Activated naive CD4-positive, alpha-beta T cell treated with anti-CD3 and anti-CD28 coated beads, Interleukin-2, amount 10 ng/mL, durations not matched to agents 7 days and 5 days (primary cell): Measurements from ENCODE around the gene TBC1D22A.
"Not testable (repeated sequence)": the region's sequence is repeated elsewhere in the genome, so short reads cannot be mapped to it uniquely, and the experiment has no call there.

Source experiments
- CTCF ChIA-PET: fragments of 350-600 bp; sonication (Branson Sonifier 250); formaldehyde crosslinking; loops from one replicate; lab custom pipeline; 2021; ENCODE audit warnings: antibody characterized with exemption; lab: Charles Lee
- DNase-seq: peaks from one replicate; pipeline ENCODE4 v3.0.0-alpha.2; 2020
- H3K27ac Mint-ChIP-seq: one replicate; pipeline ENCODE4 v1.8.0; 2021; ENCODE audit warnings: mild to moderate bottlenecking, moderate library complexity, mixed read lengths
- H3K27me3 Mint-ChIP-seq: one replicate; pipeline ENCODE4 v1.8.0; 2021; ENCODE audit warnings: mild to moderate bottlenecking, mixed read lengths
- H3K36me3 Mint-ChIP-seq: one replicate; pipeline ENCODE4 v1.8.0; 2021; ENCODE audit warnings: mixed read lengths
- H3K4me1 Mint-ChIP-seq: one replicate; pipeline ENCODE4 v1.8.0; 2021; ENCODE audit warnings: mixed read lengths
- H3K4me3 Mint-ChIP-seq: one replicate; pipeline ENCODE4 v1.8.0; 2021; ENCODE audit warnings: mild to moderate bottlenecking, moderate library complexity, mixed read lengths
- H3K9me3 Mint-ChIP-seq: one replicate; pipeline ENCODE4 v1.8.0; 2021; ENCODE audit warnings: mixed read lengths

Gene TBC1D22A

DNA sequence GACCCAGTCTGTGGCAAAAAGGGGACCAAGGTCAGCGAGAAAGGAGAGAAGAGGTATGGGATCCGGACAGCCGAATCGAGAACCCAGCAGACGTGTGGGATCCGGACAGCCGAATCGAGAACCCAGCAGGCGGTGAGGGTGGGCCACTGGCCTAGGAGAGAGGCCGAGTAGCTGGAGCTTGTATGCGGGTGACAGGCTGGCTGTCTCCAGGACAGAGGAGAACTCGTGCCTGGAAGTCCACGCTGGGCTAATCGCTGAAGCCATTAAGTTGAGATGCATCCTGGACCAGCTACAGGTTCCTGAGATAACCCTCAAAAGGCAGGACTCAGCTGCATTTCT is 30.4 kb upstream of the TBC1D22A start:
- Mint-ChIP-seq H3K36me3 (peaks cover 45% of the 10 kb centered on the region), H3K9me3 (no peaks in the 10 kb centered on the region), H3K4me1 (peaks cover 50% of the 10 kb centered on the region), H3K4me3 (no peak overlapping the region), H3K27me3 (no peaks in the 10 kb centered on the region), H3K27ac (no peak overlapping the region)
- DNase-seq: no peak
- CTCF ChIA-PET: no interaction called here

DNA sequence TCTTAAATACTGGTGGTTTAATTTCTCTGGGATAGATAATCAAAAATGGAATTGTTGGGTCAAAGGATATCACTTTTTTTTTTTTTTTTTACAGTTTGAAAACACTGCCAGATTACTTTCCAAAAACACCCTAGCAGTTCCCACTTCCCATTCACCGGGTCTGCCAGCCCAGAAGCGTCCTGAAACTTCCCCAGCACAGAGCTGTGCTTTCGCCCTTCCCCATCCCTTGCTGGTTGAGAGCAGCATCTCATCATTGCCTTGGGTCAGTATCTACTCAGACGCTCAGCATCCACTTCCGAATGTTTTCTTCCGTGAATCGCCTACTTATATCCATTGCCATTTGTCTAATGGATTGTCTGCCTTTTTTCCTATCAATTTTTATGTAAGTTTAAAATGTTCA is 29.9 kb upstream of the TBC1D22A start:
- Mint-ChIP-seq H3K4me3 (no peak overlapping the region), H3K27ac (no peak overlapping the region), H3K36me3 (peaks cover 47% of the 10 kb centered on the region), H3K27me3 (no peaks in the 10 kb centered on the region), H3K4me1 (peaks cover 53% of the 10 kb centered on the region), H3K9me3 (no peaks in the 10 kb centered on the region)
- no peak for DNase-seq
- CTCF ChIA-PET: no interaction called here

DNA sequence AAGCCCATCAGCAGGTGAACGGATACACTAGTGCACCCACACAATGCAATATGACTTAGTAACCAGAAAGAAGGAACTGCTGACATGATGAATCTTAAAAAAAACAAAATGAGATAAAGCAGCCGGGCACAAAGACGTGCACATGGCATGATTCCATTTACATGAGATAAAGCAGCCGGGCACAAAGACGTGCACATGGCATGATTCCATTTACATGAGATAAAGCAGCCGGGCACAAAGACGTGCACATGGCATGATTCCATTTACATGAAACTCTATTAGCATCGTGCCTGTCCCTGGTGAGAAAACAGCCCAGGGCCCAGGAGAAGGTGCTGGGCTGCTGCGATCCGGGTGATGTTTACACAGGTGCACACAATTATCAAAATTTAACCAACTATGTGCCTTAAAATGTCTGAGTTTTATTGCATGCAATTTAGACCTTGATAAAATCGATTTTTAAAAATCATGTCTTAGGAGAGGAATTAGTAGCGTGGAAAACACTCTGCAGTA is 28.2 kb upstream of the TBC1D22A start:
- Mint-ChIP-seq H3K36me3 (peaks cover 43% of the 10 kb centered on the region), H3K4me3 (peak overlapping the region; percentile 21), H3K27ac (peak overlapping the region; percentile 76), H3K4me1 (peaks cover 59% of the 10 kb centered on the region)
- DNase-seq, H3K27me3 Mint-ChIP-seq, H3K9me3 Mint-ChIP-seq, CTCF ChIA-PET: not testable (repeated sequence)

DNA sequence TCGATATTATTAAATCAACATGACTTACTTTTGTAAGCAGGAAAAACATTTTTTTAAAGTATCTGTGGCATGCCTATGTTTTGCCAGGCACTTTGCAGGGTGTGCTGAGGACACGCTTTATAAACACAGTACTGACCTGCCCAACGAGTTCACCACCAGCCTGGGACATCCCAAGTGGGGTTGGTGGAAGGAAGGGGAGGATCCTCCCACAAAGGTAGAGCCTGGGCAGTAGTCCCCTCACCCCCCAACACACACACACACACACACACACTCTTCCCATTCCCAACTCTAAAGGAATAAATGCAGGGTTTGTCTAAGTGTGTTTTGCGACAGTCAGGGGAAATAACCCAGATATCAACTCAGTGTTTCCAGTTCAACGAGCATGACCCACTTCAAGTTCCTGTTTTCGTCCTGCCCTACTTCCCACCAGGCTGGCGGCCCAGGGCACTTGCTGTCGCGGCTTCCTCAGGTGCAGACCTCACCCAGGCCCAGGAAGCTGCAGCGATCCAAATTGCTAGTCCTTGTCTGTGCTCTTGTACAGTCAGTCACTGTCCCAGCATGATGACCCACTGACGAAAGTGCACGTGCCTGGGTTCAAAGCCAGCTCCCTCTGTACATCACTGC is 27.5 kb upstream of the TBC1D22A start:
- peak; percentile 54 for DNase-seq
- CTCF ChIA-PET: interaction anchor here (0.8 to 1.6 kb wide), 3 partner anchors 25 to 171 kb away, joined by 3 to 7 read pairs (median 4); no protein-coding TSS in a partner anchor
- H3K36me3 Mint-ChIP-seq: peaks cover 40% of the 10 kb centered on the region
- peak overlapping the region; percentile 98 for H3K27ac Mint-ChIP-seq
- no peaks in the 10 kb centered on the region for H3K9me3 Mint-ChIP-seq
- peaks cover 60% of the 10 kb centered on the region for H3K4me1 Mint-ChIP-seq
- no peaks in the 10 kb centered on the region for H3K27me3 Mint-ChIP-seq
- H3K4me3 Mint-ChIP-seq: peak overlapping the region; percentile 100

DNA sequence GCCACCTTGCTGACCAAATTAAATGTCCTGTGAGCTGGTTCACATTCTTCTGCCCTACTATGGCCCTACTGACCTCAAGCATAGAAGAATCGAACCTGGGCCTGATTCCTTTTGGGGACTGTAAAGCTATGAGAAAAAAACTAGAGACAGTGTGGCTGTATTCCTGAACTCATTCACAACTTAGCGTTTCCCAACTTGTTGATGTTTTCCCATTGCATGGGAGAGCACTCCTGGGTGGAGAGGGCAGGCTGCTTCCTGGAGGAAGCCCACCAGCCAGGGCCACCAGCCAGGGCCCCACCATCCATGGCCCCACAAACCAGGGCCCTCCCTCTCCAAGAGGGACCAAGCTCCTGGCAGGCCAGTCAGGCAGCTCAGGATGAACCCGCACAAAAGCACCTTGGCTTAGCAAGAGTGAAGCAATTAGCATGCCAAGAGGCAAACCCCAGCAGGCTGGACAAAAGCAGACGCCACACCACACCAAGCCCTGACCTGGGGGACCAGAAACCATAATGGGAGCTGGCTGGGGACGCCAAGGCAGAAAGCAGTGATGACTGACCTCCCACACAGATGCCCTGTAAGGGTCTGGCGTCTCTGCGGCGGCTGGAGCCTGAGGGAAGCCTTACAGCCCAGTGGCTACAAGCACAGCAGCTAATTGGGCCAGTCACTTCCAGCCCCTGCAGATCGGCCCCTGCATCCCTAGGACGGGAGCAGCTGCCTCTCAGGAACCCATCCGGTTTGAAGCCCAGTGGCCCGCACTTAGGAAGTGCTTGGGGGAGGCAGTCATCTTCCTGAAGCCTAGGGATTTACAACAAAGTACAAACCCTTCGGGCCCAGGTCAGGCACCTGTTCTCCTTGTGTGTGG is 26.5 kb upstream of the TBC1D22A start:
- H3K9me3 Mint-ChIP-seq: no peaks in the 10 kb centered on the region
- CTCF ChIA-PET: interaction anchor here (0.8 to 1.6 kb wide), 3 partner anchors 24 to 172 kb away, joined by 3 to 7 read pairs (median 4); no protein-coding TSS in a partner anchor
- H3K27ac Mint-ChIP-seq: peak overlapping the region; percentile 98
- H3K36me3 Mint-ChIP-seq: peaks cover 34% of the 10 kb centered on the region
- H3K4me1 Mint-ChIP-seq: peaks cover 57% of the 10 kb centered on the region
- no peak for DNase-seq
- peak overlapping the region; percentile 100 for H3K4me3 Mint-ChIP-seq
- no peaks in the 10 kb centered on the region for H3K27me3 Mint-ChIP-seq

DNA sequence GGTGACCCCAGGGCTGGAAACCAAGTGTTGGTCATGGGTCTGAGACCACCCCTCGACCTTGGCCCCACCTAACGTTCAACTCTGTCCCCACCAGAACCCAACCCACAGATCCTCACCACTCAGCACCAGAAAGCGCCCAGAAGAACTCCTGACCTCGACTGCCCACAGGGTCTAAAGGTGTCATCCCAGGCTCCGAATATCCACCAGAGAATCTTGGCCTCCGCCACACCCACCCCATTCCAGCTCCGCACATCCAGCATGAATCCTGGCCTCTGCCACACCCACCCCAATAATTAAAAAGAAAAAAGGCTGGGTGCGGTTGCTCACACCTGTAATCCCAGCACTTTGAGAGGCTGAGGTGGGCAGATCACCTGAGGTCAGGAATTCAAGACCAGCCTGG is 25.7 kb upstream of the TBC1D22A start:
- peak overlapping the region; percentile 100 for H3K4me3 Mint-ChIP-seq
- peaks cover 54% of the 10 kb centered on the region for H3K4me1 Mint-ChIP-seq
- peak overlapping the region; percentile 98 for H3K27ac Mint-ChIP-seq
- peaks cover 30% of the 10 kb centered on the region for H3K36me3 Mint-ChIP-seq
- CTCF ChIA-PET: interaction anchor here (1.6 kb wide), 1 partner anchor 173 kb away, joined by 7 read pairs; no protein-coding TSS in a partner anchor
- no peak for DNase-seq
- no peaks in the 10 kb centered on the region for H3K27me3 Mint-ChIP-seq
- H3K9me3 Mint-ChIP-seq: no peaks in the 10 kb centered on the region

DNA sequence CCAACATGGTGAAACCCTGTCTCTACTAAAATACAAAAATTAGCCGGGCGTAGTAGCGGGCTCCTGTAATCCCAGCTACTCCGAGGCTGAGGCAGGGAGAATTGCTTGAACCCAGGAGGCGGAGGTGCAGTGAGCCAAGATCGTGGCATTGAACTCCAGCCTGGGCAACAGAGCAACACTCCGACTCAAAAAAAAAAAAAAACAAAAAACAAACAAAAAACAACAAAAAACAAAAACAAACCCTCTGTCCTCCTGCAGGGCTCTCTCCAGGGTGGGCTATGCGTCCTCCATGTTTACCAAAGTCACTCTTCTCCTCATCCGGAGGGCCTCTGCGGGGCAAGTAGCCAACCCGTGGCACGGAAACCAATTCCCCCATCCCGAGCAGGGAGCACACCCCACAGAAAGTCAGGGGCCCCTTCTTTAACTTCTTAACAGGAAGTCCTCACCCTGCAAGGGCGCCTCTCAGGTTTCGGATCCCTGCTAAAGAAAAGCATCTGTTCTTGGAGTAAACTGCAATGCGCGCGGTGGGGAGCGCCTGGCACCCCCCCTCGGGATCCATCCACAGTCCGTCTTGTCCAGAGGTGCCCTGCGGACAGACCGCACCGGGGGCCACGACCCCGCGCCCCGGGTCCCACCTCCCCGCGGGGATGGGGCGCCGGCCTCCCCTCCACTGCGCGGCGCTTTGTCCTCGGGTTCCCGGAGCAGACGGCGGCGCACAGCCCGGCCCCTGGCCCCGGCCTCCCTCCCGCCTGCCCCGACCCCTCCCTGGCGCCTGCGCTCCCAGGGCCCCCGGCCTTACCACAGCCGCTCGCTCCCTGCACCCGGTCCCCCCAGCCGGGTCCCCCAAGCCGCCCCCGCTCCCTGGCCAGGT is 25.1 kb upstream of the TBC1D22A start:
- DNase-seq: peak; percentile 75
- no peaks in the 10 kb centered on the region for H3K9me3 Mint-ChIP-seq
- CTCF ChIA-PET: no interaction called here
- H3K4me3 Mint-ChIP-seq: peak overlapping the region; percentile 100
- no peaks in the 10 kb centered on the region for H3K27me3 Mint-ChIP-seq
- peak overlapping the region; percentile 98 for H3K27ac Mint-ChIP-seq
- H3K36me3 Mint-ChIP-seq: peaks cover 27% of the 10 kb centered on the region
- peaks cover 52% of the 10 kb centered on the region for H3K4me1 Mint-ChIP-seq

DNA sequence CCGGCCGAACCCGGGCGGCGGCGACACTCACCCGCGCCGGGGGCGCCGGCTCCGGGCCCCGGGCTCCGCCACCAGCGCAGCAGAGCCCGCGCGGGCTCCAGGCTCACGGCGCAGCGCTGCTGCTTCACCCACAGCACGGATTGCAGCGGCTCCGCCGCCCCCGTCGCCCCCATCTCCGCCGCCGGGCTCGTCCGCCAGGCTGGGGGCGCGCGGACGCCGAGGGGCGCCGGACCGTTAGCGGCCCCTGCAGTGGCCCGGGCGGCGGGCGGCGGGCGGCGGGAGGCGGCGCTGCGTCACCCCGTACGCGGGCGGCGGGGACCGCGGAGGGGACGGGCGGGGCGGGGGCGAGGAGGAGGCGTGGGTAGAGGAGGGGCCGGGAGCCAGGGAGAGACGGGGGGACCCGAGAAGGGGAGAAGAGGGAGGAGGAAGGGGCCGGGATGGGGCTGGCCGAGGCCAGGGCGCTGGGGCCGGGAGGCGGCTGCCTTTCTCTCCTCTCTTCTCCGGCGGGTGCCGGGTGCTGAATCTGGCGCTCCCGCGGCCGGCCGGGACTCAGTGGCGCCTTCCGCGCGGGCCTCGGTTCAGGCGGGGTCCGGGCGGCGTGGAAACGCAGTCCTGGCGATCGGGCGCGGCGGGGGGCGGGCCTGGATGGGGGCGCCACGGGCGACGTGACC is 24.3 kb upstream of the TBC1D22A start, which contains the start of gene CERK:
Gene CERK, minus strand, starts transcription at position 277 of the 671 bp plus-strand sequence. Its CDS starts 104 bp downstream, at position 173.
- peak; percentile 81 for DNase-seq
- Mint-ChIP-seq H3K27ac (peak within 1 kb of the TSS; percentile 98), H3K36me3 (peaks cover 27% of the 10 kb centered on the region), H3K4me3 (peak within 1 kb of the TSS; percentile 100), H3K9me3 (peaks cover 5% of the 10 kb centered on the region), H3K4me1 (peaks cover 48% of the 10 kb centered on the region), H3K27me3 (no peaks in the 10 kb centered on the region)
- CTCF ChIA-PET: interaction anchor here (0.8 to 1.8 kb wide), 3 partner anchors 11 to 175 kb away, joined by 4 to 9 read pairs (median 5); no protein-coding TSS in a partner anchor

DNA sequence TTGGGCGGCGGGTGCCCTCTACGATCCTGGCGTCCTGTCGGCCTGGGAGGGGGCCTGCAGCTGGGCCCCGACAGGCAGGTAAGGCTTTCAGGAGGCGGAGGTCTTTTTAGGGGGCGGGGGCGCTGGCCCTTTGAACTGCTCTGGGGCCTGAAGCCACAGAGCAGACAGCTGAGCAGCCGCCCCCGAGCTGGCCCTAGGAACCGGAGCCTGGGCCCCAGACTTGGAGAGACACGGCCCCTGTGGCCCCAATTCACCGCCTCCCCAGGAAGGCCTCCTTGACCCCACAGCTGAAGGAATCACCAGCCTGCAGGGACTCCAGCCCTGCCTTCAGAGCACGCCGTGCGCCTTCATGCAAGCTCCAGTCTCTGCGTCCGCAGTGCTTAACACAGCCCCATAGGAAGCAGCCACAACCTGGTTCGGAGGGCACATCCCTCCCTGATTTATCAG is 23.8 kb upstream of the TBC1D22A start:
- peak overlapping the region; percentile 93 for H3K27ac Mint-ChIP-seq
- H3K4me3 Mint-ChIP-seq: peak overlapping the region; percentile 86
- peaks cover 29% of the 10 kb centered on the region for H3K36me3 Mint-ChIP-seq
- no peaks in the 10 kb centered on the region for H3K27me3 Mint-ChIP-seq
- H3K9me3 Mint-ChIP-seq: peaks cover 7% of the 10 kb centered on the region
- DNase-seq: peak; percentile 59
- peaks cover 46% of the 10 kb centered on the region for H3K4me1 Mint-ChIP-seq
- CTCF ChIA-PET: interaction anchor here (0.8 to 1.8 kb wide), 6 partner anchors 10 to 175 kb away, joined by 3 to 10 read pairs (median 4); no protein-coding TSS in a partner anchor

DNA sequence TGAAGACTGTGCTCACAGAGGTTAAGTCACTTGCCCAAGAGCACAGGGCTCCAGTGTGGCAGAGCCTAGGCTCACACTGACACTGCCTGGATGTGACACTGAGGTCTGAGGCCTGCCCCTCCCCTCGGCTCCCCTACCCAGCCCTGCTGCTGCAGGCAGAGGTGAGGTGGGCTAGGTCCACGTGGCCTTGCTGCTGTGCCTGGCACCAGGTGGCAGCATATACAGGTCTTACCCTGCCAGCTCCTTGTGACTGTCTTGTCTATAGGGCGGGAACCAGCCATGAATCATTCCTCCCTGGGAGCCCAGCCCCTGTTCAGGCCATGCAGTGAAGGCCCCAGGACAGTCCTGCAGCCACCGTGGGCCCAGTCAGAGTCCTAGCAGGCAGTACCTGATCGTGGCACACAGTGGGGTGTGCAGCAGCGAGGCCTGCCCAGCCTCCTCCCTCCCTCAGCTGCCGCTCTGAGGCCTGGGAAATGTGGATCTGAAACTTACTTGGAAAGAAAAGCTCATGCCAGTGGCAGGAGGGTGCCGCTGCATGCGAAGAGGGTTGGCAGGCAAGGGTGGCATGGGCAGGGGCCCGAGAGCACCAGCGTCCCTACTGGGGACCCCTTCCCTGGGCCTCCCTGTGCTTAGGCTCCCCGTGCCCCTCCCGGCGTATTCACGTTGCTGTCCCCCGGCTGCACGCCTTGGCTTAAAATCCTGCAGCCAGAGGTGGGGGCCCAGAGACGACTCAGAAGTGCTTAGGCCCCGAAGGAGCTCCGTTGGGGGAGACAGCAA is 23.2 kb upstream of the TBC1D22A start:
- CTCF ChIA-PET: interaction anchor here (0.8 to 1.8 kb wide), 6 partner anchors 10 to 176 kb away, joined by 3 to 10 read pairs (median 4); no protein-coding TSS in a partner anchor
- Mint-ChIP-seq H3K9me3 (peaks cover 7% of the 10 kb centered on the region), H3K36me3 (peaks cover 29% of the 10 kb centered on the region), H3K27ac (peak overlapping the region; percentile 93), H3K4me3 (peak overlapping the region; percentile 86), H3K4me1 (peaks cover 44% of the 10 kb centered on the region), H3K27me3 (no peaks in the 10 kb centered on the region)
- peak; percentile 78 for DNase-seq

DNA sequence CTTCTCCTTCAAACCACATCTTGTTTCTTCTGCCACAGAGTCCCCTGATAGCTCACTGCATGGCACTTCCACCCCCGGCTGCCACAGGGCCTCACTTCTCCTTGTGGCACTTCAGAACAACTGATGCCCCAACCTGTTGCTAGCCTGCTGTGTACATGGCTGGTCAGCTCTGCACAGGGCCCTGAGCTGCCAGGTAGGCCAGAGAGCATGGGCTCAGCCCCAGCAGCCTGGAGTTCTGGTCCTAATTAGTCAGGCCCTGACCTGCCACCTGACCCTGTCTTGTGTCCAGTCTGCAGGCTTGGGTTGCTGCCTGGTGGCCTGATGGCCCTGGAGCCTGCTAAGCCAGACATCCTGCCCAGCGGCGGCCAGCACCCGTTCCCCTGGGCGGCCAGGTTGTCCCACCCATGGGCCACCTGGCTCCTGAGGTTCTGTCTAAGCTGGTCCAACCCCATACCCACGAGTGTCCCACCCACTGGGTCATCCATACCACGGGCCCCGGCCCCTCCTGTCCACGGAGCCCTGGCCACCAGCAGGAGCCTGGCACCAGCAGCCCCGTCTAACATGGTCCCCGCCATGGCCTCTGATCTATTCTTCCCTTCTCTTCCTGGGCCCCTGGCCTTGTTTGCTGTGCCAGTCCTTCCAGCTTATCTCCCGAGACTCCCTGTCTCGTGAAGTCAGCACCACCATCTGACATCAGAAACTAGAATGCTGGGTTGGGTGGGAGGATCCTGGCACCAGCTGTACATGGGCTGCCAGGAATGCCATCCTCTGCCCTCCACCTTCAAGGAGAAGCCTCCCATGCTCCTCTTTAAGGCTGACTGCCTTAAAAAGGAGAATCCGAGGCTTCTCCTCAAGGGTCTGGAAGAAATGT is 21.3 kb upstream of the TBC1D22A start:
- DNase-seq: no peak
- Mint-ChIP-seq H3K27ac (peak overlapping the region; percentile 79), H3K4me1 (peaks cover 25% of the 10 kb centered on the region), H3K9me3 (peaks cover 7% of the 10 kb centered on the region), H3K36me3 (peaks cover 16% of the 10 kb centered on the region), H3K4me3 (no peak overlapping the region), H3K27me3 (peaks cover 3% of the 10 kb centered on the region)
- CTCF ChIA-PET: interaction anchor here (0.7 to 1.0 kb wide), 2 partner anchors 17 to 18 kb away, joined by 3 read pairs; no protein-coding TSS in a partner anchor
